NCI-H2227 (cell line): ENCODE data around the gene DIP2C.

Experiments
- DNase-seq: peaks from one replicate; lab custom pipeline; 2025; ENCODE audit not compliant: unreplicated experiment; lab: John Stamatoyannopoulos, UW

DIP2C gene

DNA sequence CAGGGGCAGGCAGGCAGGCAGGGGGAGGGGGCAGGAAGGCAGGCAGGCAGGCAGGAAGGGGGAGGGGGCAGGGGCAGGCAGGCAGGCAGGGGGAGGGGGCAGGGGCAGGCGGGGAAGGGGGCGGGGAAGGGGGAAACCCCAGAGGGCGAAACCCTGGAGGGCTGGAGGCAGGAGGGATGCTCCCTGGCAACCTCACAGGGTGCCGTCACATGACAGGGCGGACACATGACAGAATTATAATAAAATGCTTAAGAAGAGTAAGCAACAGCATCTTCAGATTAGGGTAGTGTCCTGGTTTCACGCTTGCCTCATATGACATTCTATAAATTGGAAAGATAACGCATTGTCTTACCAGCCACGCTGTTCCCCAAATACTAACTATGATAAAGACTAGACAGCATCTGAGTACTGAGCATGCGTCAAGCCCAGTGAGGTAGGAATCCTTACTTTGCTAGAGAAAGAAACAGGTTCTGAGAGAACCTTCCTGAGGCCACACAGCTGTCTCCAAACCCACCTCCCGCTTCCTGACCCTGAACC, 131.6 kb downstream of the DIP2C start:
- DNase-seq, result no peak

DNA sequence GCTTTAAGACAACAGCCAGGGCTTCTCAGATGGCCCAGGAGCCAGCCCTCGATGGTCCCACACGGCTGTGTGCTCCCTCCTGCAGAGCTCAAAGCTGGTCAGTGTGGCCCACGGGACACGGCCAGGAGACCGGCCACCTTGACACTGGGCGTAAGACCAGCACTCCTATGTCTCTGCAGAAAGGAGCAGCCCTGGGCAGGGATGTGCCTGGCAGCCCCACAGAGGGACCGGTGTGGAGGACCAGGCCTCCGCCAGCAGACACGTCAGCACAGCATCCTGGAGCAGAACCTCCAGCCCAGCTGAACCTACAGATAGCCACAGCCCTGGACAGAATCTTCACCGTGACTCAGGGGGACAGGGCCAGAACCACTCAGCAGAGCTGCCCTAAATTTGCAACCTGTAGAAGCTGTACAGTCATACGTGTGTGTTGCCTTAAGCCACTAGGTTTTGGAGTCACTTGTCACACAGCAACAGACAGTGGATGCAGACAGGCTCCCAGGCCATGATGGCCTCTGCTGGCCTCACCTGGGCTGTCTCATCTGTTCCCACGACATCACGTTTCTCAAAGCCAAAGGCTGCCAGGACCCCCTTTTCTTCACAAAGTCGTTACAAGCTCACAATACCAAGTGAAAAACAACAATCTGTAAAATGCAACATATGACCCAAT, 132.4 kb downstream of the DIP2C start:
- no peak for DNase-seq

DNA sequence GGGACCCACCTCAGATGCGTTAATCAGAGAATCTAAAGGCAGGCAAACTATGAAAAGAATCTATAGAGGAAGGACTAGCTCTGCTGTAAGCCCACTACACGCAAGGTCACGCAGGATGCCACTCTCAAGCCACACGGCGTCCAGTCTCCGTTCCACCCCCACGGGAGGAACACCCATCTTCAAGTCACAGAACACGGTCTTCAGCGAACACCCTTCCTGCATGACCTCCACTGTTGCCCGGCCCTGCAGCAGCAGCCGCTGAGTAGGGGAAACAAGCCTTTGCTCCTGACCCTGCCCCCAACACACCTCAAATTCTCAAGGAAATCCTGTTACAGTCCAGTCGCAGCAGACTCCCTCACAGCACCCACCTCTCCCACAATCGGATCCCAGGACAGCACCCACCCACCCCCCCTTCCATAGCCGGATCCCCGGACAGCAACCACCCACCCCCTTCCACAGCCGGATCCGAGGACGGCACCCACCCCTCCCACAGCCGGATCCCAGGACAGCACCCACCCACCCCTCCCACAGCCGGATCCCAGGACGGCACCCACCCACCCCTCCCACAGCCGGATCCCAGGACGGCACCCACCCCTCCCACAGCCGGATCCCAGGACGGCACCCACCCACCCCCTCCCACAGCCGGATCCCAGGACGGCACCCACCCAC, 133.7 kb downstream of the DIP2C start:
- DNase-seq, result no peak

DNA sequence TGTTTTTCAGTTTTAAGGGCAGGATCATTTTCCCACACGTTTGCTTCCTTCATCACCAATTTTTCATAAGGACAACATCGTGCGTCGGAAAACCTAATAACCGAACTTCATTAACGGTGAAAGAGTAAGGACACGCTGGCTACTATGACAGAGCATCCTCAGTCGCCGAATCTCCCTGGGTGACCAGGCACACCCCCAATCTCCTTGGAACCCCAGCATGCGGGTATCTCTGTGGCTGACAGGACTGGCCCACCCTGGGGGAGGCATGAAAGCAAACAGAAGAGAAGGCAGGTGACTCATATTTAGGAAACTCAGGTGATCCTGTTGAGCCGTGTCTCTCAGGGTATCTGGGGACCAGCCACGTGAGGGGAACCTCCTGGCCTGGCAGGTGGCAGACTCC, 134.2 kb downstream of the DIP2C start:
- DNase-seq, result no peak

DNA sequence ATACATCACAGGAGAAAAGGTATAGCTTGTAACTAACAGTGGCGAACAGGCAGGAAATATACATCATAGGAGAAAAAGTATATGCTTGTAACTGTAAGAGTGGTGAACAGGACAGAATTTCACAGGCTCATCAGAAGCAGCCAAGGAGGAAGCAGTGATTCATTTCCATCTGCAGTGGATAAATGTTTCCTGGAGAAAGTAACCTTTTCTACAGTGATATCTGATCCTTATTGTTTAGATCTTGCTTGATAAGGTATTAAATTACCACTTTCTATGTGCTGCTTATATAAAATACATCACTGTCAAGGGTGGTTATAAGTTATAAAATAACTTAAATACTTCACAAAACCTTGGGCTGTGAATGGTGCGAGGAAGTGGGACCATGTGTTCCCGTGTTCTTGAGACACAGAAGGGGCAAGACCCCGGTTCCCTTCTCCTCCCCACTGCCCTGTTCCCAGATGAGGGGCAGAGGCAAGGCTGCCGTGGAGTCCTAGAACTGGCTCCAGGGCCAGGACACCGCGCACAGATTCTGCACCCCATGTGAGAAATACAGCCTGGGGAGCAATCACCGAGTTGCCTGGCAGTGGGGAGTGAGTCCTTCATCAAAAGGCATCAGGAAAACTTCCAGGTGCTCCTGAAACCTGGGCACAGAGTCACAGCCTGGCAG, 135.2 kb downstream of the DIP2C start:
- DNase-seq, result no peak

DNA sequence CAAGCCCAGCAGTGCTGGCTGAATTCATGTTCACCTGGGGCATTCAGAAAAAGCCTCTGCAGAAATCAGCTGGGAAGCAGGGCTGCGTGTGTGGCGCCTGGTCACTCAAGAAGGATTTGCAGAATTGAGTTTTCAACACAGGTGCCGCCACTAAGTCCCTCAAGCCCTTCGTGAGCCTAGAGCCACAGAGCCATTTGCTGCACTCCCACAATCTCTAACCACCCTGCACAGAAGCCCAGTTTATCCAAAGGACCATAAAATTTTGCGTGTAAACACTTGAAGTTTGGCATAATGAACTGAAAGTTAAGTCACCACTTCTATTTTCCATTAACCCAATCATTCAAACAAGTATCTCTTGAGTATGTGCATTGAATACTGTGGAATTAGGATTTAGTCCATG, 136.2 kb downstream of the DIP2C start:
- no peak for DNase-seq

DNA sequence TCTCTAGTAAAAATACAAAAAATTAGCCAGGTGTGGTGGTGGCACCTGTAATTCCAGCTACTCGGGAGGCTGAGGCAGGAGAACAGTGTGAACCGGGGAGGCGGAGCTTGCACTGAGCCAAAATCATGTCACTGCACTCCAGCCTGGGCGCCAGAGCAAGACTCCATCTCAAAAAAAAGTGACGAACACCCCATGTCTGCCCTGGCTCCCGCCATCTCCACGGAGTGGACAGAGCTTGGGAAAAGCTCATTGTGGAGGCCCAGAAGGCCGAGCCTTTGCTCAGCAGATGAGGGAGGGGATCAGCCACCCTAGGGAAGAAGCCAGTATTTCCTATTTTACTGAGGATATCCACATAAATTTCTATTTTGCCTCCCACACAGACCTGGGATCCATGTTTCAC, 136.8 kb downstream of the DIP2C start:
- no peak for DNase-seq

DNA sequence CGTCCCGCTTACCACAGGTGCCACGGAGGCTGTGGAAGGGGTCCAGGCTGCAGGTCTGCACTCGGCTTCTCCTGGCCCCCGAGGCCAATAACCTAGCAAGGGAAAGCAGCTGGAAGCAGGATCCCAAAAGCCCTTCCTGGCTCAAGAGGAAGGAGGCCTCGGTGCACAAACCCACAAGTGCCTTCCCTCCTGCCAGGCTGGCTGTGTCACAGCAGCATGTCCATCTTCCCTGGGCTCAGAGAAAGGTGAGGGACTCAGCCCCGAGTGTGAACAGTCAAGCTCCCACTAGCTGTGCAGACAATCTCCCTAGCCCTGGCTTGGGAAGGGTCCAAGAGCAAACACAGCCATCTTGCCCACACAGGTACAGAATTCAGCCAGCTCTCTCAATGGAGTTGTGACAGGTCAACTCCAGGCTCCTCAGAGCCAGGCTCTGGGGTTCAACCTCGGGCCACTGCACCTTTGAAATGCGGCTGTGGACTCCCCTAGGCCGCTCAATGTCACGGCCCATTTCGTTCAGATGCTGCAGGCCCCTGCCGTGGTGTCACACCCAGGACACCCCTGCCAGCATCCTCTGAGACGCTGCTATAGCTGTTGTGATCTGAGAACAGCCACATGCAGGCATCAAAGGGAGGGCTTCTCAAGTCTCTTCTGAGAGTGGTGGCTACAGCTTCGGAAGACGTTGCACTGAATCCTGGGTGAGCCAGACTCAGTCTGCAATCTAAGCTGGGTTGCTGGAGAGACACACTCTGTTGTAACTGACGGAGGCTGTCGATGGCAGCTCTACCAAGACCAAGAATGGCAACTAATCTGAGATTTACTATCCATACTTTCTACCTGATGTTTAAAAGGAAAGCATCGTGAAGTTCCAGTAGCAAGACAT, 137.9 kb downstream of the DIP2C start:
- no peak for DNase-seq

DNA sequence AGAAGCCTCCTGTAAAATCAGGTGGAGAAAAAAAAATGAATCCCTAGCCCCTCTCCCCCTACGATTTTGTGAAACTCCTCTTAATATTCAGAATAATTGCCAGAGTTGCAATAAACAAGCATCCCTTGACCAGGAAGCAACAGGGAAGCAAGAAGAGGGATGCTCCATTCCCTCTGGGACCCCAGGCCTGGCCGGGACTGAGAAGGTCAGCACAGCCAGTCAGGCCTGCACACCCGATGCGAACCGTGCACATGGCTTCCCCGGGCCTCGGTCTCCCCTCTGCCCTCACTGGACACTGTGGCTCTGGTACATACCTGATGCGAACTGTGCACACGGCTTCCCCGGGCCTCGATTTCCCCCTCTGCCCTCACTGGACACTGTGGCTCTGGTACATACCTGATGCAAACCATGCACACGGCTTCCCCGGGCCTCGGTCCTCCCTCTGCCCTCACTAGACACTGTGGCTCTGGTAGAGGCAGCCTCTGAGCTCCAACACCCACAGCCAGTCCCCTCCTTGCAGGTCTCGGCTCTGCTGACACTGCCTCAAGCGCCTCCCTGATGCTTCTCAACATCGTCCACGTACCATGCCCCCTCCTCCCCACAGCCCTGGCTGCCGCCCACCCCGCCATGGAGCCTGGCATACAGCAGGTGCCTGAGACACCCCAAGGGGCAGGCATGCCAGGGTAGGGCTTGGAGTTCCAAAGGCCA, 138.6 kb downstream of the DIP2C start:
- DNase-seq, result no peak

DNA sequence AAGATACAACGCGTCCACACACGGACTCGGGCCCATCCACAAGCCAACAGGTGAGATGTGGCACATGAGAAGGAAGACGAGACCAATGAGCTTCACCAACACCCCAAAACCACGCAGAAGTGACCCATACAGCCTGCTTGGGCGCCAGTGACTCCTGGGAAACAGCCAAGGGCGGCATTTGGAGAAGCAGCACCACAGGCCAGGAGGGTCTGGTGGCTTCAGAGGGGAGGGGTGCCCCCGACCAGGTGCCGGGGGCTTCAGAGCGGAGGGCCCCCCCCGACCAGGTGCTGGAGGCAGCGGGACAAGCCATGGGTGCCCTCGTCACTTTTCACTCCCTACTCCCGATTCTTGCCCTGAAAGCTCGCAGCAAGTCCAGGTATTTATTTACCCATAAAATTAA, 140.1 kb downstream of the DIP2C start:
- DNase-seq, result no peak

DNA sequence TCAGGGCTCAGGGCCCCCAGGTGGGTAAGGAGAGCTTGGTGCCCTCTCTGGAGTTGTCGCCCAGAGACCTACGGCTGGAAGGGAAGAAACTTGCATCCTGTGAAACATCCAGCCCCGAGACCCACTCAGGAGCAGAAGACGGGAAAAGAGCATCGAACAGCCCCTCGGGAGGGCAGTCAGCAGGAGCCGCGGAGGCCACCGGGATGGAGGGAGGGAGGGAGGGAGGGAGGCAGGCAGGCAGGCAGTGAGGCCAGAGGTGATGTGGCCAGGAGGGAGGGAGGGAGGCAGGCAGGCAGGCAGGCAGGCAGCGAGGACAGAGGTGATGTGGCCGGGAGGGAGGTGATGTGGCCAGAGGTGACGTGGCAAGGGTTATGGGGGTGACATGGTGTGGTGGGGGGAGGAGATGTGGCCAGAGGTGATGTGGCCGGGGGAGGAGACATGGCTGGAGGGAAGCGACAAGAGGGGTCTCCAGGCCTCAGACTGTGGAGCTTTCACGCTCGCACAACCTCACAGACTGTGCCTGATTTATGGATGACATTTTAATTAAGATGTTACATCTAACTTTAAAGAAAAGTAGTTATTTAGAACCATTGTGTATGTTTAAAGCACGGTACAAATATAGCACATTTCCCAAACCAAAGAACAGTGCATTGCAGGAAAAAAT, 141.1 kb downstream of the DIP2C start:
- DNase-seq, result no peak

DNA sequence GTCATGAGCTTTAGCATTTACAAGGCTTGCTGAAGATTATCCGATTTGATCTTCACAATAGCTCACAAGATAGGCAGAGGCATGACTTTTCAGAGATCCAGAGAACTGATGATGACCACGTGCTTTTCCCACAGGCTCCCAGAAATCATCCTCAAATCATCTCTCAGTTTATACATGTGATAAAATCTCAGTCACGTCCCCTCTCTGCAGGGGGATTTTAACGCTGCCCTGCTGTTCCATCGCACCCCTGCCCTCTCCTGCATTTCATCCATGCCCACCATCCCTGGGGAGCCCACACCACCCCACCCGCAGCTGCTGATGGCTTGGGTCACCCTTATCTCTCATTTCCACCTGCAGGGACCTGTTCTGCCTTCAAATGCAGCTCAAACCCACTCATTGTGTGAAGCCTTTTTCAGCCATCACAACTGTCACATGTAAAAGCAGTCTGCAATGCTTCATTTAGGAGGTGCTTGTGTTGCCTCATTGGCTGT, 141.8 kb downstream of the DIP2C start:
- no peak for DNase-seq

DNA sequence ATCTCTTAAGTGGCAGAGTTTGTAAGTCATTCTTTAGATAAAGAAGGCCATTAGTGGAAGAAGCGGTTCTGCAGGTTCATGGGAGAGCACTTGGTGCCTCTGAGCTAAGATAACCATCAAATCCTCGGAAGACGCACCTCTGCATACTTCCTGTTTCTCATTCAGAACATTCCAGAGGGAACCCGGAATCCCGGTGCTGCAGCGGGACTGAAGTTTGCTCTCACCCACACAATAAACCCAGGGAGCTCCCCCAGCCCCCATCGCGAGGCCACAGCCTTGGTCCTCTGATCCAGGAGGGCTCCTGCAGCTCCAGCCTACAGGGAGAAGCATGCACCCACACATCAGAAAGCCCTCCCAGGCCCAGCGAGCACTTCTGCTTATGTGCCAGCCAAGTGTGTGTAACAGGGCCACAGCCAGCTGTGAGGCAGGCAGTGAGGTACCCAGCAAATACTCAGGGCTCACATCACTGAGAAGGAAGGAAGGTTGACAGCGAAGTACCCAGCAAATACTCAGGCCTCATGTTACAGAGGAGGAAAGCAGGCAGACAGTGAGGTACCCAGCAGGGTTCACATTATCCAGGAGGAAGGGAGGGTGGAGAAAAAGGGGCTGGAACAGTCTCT, 142.4 kb downstream of the DIP2C start:
- no peak for DNase-seq

DNA sequence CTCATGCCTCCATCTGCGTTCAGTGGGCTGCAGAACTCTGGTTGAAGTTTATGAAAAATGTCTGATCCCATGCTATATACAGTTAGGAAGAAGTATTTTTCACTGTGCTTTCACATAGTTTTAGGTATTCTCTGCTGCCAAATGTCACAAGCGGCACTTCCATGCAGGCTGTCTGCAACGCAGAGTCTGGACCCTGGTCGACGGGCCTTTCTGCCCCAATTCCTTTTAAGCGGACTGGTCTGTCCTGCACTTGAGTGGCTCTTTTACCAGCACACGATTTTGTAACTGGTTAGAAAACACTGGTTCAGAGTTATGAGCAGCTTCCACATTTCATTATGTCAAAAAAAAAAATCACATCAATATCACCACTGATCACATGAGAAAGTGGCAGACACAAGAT, 143.0 kb downstream of the DIP2C start:
- DNase-seq, result no peak

DNA sequence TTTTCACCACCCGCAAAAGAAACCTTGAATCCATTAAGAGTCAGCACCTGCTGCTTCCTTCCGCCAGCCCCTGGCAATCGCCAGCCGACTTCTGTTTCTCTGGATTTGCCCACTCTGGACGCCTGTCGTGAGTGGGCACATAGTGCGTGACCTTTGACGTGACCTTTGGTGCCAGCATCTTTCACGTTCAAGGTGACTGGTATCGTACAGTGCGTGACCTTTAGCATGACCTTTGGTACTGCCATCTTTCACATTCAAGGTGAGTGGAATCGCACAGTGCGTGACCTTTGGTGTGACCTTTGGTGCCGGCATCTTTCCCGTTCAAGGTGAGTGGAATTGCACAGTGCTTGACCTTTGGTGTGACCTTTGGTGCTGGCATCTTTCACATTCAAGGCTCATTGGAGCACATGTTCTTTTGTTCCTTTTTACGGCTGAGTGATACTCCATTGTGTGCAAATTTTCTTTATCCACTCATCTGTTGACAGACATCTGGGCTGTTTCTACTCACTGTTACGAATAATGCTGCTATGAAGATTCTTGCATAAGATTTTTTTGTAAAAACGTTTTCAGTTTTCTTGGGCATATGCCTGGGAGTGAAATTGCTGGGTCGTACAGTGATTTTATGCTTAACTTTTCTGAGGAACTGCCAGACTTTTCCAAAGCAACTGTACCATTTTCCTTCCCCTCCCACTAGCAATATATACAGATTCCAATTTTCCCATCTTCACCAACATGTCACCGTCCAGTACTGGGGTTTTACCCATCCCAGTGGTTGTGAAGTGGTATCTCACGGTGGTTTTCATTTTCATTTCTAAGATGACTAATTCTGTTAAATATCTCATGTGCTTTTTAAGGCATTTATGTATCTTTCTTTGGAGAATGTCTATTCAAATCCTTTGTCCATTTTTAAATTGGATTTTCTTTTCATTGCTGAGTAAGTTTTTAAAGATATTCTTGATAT, 145.3 kb downstream of the DIP2C start:
- DNase-seq, result no peak

DNA sequence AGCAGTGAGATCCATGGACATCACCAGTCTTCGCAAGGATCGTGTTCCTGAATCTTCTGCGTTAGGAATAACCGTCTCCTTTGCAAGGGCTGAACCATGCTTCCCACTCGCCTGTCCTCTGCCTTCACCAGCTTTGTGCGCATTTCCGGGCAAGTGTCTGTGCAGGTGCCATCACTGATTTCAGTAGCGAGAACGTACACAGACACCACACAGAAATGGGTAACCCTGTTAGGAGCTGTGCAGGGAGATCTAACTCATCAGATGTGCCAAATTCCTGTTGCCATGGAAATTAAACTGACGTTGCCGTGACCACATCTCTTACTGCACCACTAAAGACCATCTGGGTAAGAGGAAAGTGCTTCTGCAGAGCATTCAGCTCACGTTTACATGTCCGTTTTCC, 146.3 kb downstream of the DIP2C start:
- no peak for DNase-seq

DNA sequence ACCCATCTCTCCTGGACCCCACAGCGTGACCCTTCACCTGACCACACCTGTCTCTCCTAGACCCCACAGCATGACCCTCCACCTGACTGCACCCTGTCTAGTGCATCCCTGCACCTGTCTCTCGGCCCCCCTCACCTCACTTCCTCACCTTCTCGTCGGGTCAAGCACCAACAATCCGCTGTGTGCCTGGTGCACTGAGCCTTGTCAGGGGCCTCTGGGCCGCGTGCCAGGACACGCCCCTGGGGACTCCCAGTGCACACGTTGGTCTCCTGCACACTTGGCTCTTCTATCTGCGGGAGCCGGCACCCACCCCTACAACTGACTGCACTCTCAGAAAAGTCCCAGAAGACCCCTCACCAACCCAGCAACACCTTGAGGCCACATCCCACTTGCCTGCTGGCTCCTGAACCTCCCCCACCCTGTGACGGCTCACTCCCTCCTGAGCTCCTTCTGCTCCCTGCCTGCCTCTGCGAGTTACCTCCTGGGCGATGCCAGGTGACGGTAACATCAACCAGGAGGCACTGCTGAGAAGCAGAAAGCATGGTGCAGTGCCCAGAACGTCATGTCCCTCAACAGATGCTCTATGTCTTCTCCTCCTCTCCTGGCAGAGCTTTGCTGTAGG, 147.6 kb downstream of the DIP2C start:
- no peak for DNase-seq

DNA sequence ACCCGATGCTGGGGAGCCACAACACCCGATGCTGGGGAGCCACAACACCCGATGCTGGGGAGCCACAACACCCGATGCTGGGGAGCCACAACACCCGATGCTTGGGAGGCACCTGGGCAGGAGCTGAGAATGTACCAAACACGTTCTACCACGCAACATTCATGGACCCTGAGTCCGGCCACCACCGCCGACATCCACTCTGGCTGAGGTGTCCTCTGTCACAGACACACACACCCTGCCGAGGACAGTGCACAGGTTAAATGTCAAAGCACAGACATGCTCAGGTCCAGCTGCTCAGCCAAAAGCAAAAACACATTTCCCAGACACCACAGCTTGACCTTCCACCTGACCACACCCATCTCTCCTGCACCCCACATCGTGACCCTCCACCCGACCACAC, 148.4 kb downstream of the DIP2C start:
- DNase-seq, result no peak
